Lung (tissue), 12 donors: Measurements from ENCODE around the gene YAP1. TPM values are rescaled to one million over a fixed set of nuclear protein-coding genes. Genes with fewer than 3 reads are reported as not detected.
A peak's percentile ranks its signal among the peaks of the same experiment; 100 is the strongest.

Source experiments
- ATAC-seq: fragments of 200-7000 bp; cut with Tn5 transposase; one replicate; pipeline ENCODE4 v1.9.1; 2020; ENCODE audit warnings: moderate number of reproducible peaks; ENCODE audit not compliant: insufficient read depth, low FRiP score
- DNase-seq, 3 donors: peaks; one replicate each; pipeline ENCODE4 v3.0.0-alpha.2; 2013 to 2017
- H3K27ac ChIP-seq, 2 donors: one replicate each; pipeline ENCODE4 v1.5.1; 2013; ENCODE audit warnings: mild to moderate bottlenecking in 2 of 2, moderate library complexity in 2 of 2, control low read depth in 1 of 2, inconsistent platforms in 1 of 2, low read depth in 1 of 2, low read length in 1 of 2
- H3K27me3 ChIP-seq, 3 donors: one replicate each; pipeline ENCODE4 v1.5.1; 2013; ENCODE audit warnings: low read length in 2 of 3; ENCODE audit not compliant: control insufficient read depth in 3 of 3, insufficient read depth in 3 of 3
- H3K36me3 ChIP-seq, 4 donors: one replicate each; pipeline ENCODE4 v1.5.1; 2013; ENCODE audit warnings: low read length in 4 of 4, mild to moderate bottlenecking in 1 of 4, moderate library complexity in 1 of 4; ENCODE audit not compliant: control insufficient read depth in 4 of 4, insufficient read depth in 4 of 4
- H3K4me1 ChIP-seq, 5 donors: one replicate each; pipeline ENCODE4 v1.5.1; 2013; ENCODE audit warnings: low read length in 5 of 5, mild to moderate bottlenecking in 2 of 5, moderate library complexity in 1 of 5; ENCODE audit not compliant: control insufficient read depth in 5 of 5, insufficient read depth in 5 of 5
- H3K4me3 ChIP-seq: one replicate; pipeline ENCODE4 v1.5.1; 2013; ENCODE audit warnings: mild to moderate bottlenecking, control low read depth, moderate library complexity
- H3K9ac ChIP-seq, 2 donors: one replicate each; pipeline ENCODE4 v1.5.1; 2013; ENCODE audit warnings: low read length in 2 of 2, control low read depth in 1 of 2; ENCODE audit not compliant: insufficient read depth in 1 of 2
- H3K9me3 ChIP-seq, 4 donors: one replicate each; pipeline ENCODE4 v1.5.1; 2013; ENCODE audit warnings: low read length in 3 of 4, mild to moderate bottlenecking in 1 of 4, moderate library complexity in 1 of 4; ENCODE audit not compliant: control insufficient read depth in 4 of 4, insufficient read depth in 3 of 4
- CTCF ChIP-seq: IDR thresholded peaks from 2 replicates; pipeline ENCODE4 v1.5.1; 2012; ENCODE audit warnings: mild to moderate bottlenecking; ENCODE audit errors: control extremely low read depth, extremely low read depth
- WGBS, 2 donors: extraction: QIAGEN DNeasy Blood & Tissue Kit; methylation state at CpG; one replicate each; pipeline ENCODE4 v1.1.7; 2013; 5-methylcytosine and 5-hydroxymethylcytosine counted together
- polyA plus RNA-seq, 2 donors: library from polyadenylated mRNA; stranded (reverse); fragments of 200-250 nt; gene quantifications; one replicate each; pipeline ENCODE4 v1.2.1, GENCODE V29; 2013
- total RNA-seq, 2 donors: library from RNA; depleted of rRNA in 1 of 2; stranded (reverse); fragments of >200 nt in 1 of 2; gene quantifications; one replicate each; pipeline ENCODE4 v1.2.1, GENCODE V29; 2014 to 2021
- donor health status: control.
- donor health status: control.
- donor health status: Bipolar disorder and iron deficiency.
- donor health status: healthy.
- donor health status: DM: yes; HTN: yes; CAD: no.

YAP1 gene
- total and polyA plus RNA-seq, 4 donors = 29.5 to 257 (median 80.4) TPM

GRCh38 chr11:102214623-102215022 lies 104.4 kb downstream of the YAP1 start:
- DNase-seq = no peak
- Histone ChIP-seq H3K4me3 (no peak overlapping the region), H3K4me1 (peaks cover 0 to 17% (median 0%) of the 10 kb centered on the region in 5 donors), H3K9ac (peak overlapping the region in 1 of 2 donors; percentile 47), H3K27ac (no peak overlapping the region), H3K27me3 (no peaks in the 10 kb centered on the region), H3K9me3 (no peaks in the 10 kb centered on the region), H3K36me3 (peaks cover 0 to 45% (median 22%) of the 10 kb centered on the region in 4 donors)
- no peak for ATAC-seq
- TF ChIP-seq CTCF = no peak

GRCh38 chr11:102216433-102217075 lies 106.3 kb downstream of the YAP1 start:
- no peak overlapping the region for H3K9ac ChIP-seq
- DNase-seq (no peak), ATAC-seq (no peak)
- TF ChIP-seq CTCF = no peak
- no peak overlapping the region for H3K4me3 ChIP-seq
- no peak overlapping the region for H3K27ac ChIP-seq
- H3K27me3 ChIP-seq = no peaks in the 10 kb centered on the region
- H3K9me3 ChIP-seq = no peaks in the 10 kb centered on the region
- peaks cover 0 to 47% (median 12%) of the 10 kb centered on the region in 4 donors for H3K36me3 ChIP-seq
- 79 to 80% methylated on average over 2 of the region's 2 CpGs for WGBS, 2 donors
- H3K4me1 ChIP-seq = peaks cover 0 to 17% (median 5%) of the 10 kb centered on the region in 5 donors

- 81 to 90% methylated on average over 7 of the region's 7 CpGs for WGBS, 2 donors
- Histone ChIP-seq H3K9ac (no peak overlapping the region), H3K4me3 (no peak overlapping the region), H3K27me3 (no peaks in the 10 kb centered on the region), H3K27ac (no peak overlapping the region), H3K36me3 (peaks cover 3 to 54% (median 6%) of the 10 kb centered on the region in 4 donors), H3K9me3 (no peaks in the 10 kb centered on the region), H3K4me1 (peaks cover 0 to 18% (median 10%) of the 10 kb centered on the region in 5 donors)
- no peak for DNase-seq
- TF ChIP-seq CTCF = no peak
- ATAC-seq = no peak
Observed at GRCh38 chr11:102220728-102221467, 110.7 kb downstream of the YAP1 start.
